HG02943 (cell line): Measurements from ENCODE around the gene RBM4B.

ENCODE experiments used
- ATAC-seq: cut with Tn5 transposase; IDR thresholded peaks from one replicate; pipeline ENCODE4 v1.9.1; 2021; ENCODE audit warnings: mild to moderate bottlenecking, low read depth, moderate library complexity; ENCODE audit not compliant: unreplicated experiment

Gene RBM4B

GRCh38 chr11:66708094-66708493 lies 30.4 kb upstream of the RBM4B start:
- no peak for ATAC-seq

- ATAC-seq: no peak
Observed at GRCh38 chr11:66707486-66707885, 29.8 kb upstream of the RBM4B start.

GRCh38 chr11:66706989-66707388 lies 29.3 kb upstream of the RBM4B start:
- no peak for ATAC-seq

- ATAC-seq: no peak
Observed at GRCh38 chr11:66705587-66706335, 28.1 kb upstream of the RBM4B start.

- no peak for ATAC-seq
Observed at GRCh38 chr11:66704659-66705360, 27.1 kb upstream of the RBM4B start.

GRCh38 chr11:66701432-66702240 lies 23.9 kb upstream of the RBM4B start:
- ATAC-seq: no peak

- no peak for ATAC-seq
Observed at GRCh38 chr11:66700742-66701141, 23.1 kb upstream of the RBM4B start.

- no peak for ATAC-seq
Observed at GRCh38 chr11:66700337-66700736, 22.6 kb upstream of the RBM4B start.

GRCh38 chr11:66698491-66698890 lies 20.8 kb upstream of the RBM4B start:
- no peak for ATAC-seq

GRCh38 chr11:66697988-66698387 lies 20.3 kb upstream of the RBM4B start:
- ATAC-seq: no peak

GRCh38 chr11:66696146-66696545 lies 18.5 kb upstream of the RBM4B start:
- no peak for ATAC-seq

GRCh38 chr11:66694732-66695207 lies 17.1 kb upstream of the RBM4B start:
- ATAC-seq: no peak

GRCh38 chr11:66694056-66694410 lies 16.3 kb upstream of the RBM4B start:
- no peak for ATAC-seq

GRCh38 chr11:66693356-66694055 lies 15.8 kb upstream of the RBM4B start:
- ATAC-seq: no peak

GRCh38 chr11:66692871-66693331 lies 15.2 kb upstream of the RBM4B start:
- ATAC-seq: no peak

- no peak for ATAC-seq
Observed at GRCh38 chr11:66692446-66692845, 14.8 kb upstream of the RBM4B start.

GRCh38 chr11:66691311-66691980 lies 13.8 kb upstream of the RBM4B start:
- no peak for ATAC-seq

- ATAC-seq: no peak
Observed at GRCh38 chr11:66689661-66690590, 12.2 kb upstream of the RBM4B start.
